Keratinocyte (primary cell): Measurements from ENCODE around the gene LIM2. TPM values are rescaled to one million over a fixed set of nuclear protein-coding genes. Genes with fewer than 3 reads are reported as not detected.
A peak's percentile ranks its signal among the peaks of the same experiment; 100 is the strongest.

ENCODE experiments used
- DNase-seq: peaks from one replicate; pipeline ENCODE4 v3.0.0-alpha.2; 2011; ENCODE audit warnings: low read depth, missing footprints, low spot score
- FAIRE-seq: peaks from 2 replicates; lab custom pipeline; 2011; peaks lifted over from hg19 to GRCh38; lab: Jason Lieb, UNC
- H2AFZ ChIP-seq: 2 replicates; pipeline ENCODE4 v1.6.0; 2012; ENCODE audit warnings: low read length, control low read depth, inconsistent platforms; ENCODE audit not compliant: control insufficient read depth
- H3K27ac ChIP-seq: 2 replicates; pipeline ENCODE4 v1.5.1; 2011; ENCODE audit warnings: low read length; ENCODE audit not compliant: control insufficient read depth, insufficient read depth
- H3K27me3 ChIP-seq: 3 replicates; pipeline ENCODE4 v1.6.0; 2011; ENCODE audit warnings: low read length; ENCODE audit not compliant: control insufficient read depth, insufficient read depth; ENCODE audit errors: extremely low read depth
- H3K36me3 ChIP-seq, 2 experiments: 2 replicates in 1 of 2; 3 replicates in 1 of 2; pipeline ENCODE4 v1.5.1; 2011; ENCODE audit warnings: low read length in 2 of 2, mild to moderate bottlenecking in 1 of 2; ENCODE audit not compliant: control insufficient read depth in 2 of 2, insufficient read depth in 2 of 2; ENCODE audit errors: extremely low read depth in 1 of 2
- H3K4me1 ChIP-seq: 3 replicates; pipeline ENCODE4 v1.5.1; 2011; ENCODE audit warnings: low read length; ENCODE audit not compliant: control insufficient read depth, insufficient read depth; ENCODE audit errors: extremely low read depth
- H3K4me2 ChIP-seq: 3 replicates; pipeline ENCODE4 v1.6.0; 2011; ENCODE audit warnings: low read depth, low read length; ENCODE audit not compliant: control insufficient read depth, insufficient read depth; ENCODE audit errors: extremely low read depth
- H3K4me3 ChIP-seq, 3 experiments: fragments of 200-600 bp in 1 of 3; sonication (generic) in 1 of 3; 2 replicates in 2 of 3; 3 replicates in 1 of 3; pipeline ENCODE4 v1.5.1; 2011 to 2016; ENCODE audit warnings: low read length in 3 of 3, mild to moderate bottlenecking in 3 of 3, control low read depth in 2 of 3, inconsistent platforms in 1 of 3, low read depth in 1 of 3, mixed read lengths in 1 of 3, mixed run types in 1 of 3, moderate library complexity in 1 of 3; ENCODE audit not compliant: control insufficient read depth in 2 of 3, insufficient read depth in 2 of 3; ENCODE audit errors: extremely low read depth in 1 of 3
- H3K79me2 ChIP-seq: 2 replicates; pipeline ENCODE4 v1.6.0; 2012; ENCODE audit warnings: low read length; ENCODE audit not compliant: control insufficient read depth, insufficient read depth
- H3K9ac ChIP-seq: 3 replicates; pipeline ENCODE4 v1.6.0; 2011; ENCODE audit warnings: low read length; ENCODE audit not compliant: control insufficient read depth, insufficient read depth; ENCODE audit errors: extremely low read depth
- H3K9me1 ChIP-seq: 3 replicates; pipeline ENCODE4 v1.6.0; 2011; ENCODE audit warnings: low read length; ENCODE audit not compliant: control insufficient read depth, insufficient read depth; ENCODE audit errors: extremely low read depth
- H3K9me3 ChIP-seq: 2 replicates; pipeline ENCODE4 v1.5.1; 2012; ENCODE audit warnings: low read depth, low read length; ENCODE audit not compliant: control insufficient read depth
- H4K20me1 ChIP-seq: 3 replicates; pipeline ENCODE4 v1.6.0; 2011; ENCODE audit warnings: low read length; ENCODE audit not compliant: control insufficient read depth, insufficient read depth; ENCODE audit errors: extremely low read depth
- EZH2 ChIP-seq: IDR thresholded peaks from one replicate; pipeline ENCODE4 v1.6.1; 2012; ENCODE audit warnings: inconsistent platforms, mild to moderate bottlenecking, low read length, moderate library complexity
- dilution Hi-C: fragments of 300-500 bp; cut with MboI; formaldehyde crosslinking; loops from one replicate; pipeline ENCODE4 v1.7.0; 2020; ENCODE audit warnings: low sequenced_read_pairs; ENCODE audit not compliant: extremely low pct_ligation_motif_present
- polyA plus RNA-seq, 5 experiments: library from polyadenylated mRNA; depleted of rRNA in 3 of 5; stranded (reverse) in 3 of 5; stranded (forward) in 1 of 5; unstranded in 1 of 5; fragments of >200 nt; gene quantifications; 1 replicate in 1 of 5; 2 replicates in 3 of 5; 3 replicates in 1 of 5; pipeline versions ENCODE4 v1.2.1 to v1.2.3, GENCODE V29; 2011 to 2012; ENCODE audit warnings: missing spikeins in 2 of 5, low read depth in 1 of 5, low replicate concordance in 1 of 5
- TF ChIP-seq, protein P1 (sequence below), 3 experiments: IDR thresholded peaks in 1 of 3; conservative IDR thresholded peaks in 1 of 3; optimal IDR thresholded peaks in 1 of 3; 2 replicates in 2 of 3; 3 replicates in 1 of 3; pipeline versions ENCODE3 to v1.5.1; 2011; ENCODE audit warnings: low read length in 3 of 3, mild to moderate bottlenecking in 3 of 3, moderate library complexity in 2 of 3, control low read depth in 1 of 3, inconsistent platforms in 1 of 3; ENCODE audit not compliant: insufficient read depth in 2 of 3; ENCODE audit errors: extremely low read depth in 1 of 3

The LIM2 gene
- polyA plus RNA-seq, 1 donor (not counting 4 experiments of a cell fraction or from before 2014, with no cell fraction given): not detected

DNA sequence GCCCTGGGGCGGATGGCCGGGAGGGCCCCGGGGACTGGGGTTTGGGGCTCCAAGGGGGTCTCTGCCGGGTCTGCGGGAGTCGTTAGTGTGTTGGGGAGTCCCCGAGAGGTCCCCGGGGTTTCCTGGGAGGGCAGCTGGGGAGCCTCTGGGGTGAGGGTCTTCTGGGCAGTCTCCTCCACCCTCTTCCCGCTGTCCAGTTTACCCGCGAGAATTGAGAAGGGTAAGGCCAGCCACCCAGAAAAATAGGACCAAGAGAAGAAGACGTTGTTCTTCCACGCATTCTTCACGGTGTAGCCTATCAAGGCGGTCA is 20.6 kb downstream of the LIM2 start:
- FAIRE-seq (no peak), DNase-seq (no peak)
- Histone ChIP-seq H4K20me1 (peaks cover 4% of the 10 kb centered on the region), H3K36me3 (no peaks in the 10 kb centered on the region), H3K9me1 (no peaks in the 10 kb centered on the region), H2AFZ (peak overlapping the region; percentile 89), H3K4me3 (peak overlapping the region; percentile 54 to 90 (median 88)), H3K27me3 (no peaks in the 10 kb centered on the region), H3K9ac (peak overlapping the region; percentile 85), H3K9me3 (no peaks in the 10 kb centered on the region), H3K4me2 (peak overlapping the region; percentile 98), H3K4me1 (peaks cover 21% of the 10 kb centered on the region), H3K27ac (peak overlapping the region; percentile 89), H3K79me2 (peaks cover 16% of the 10 kb centered on the region)
- TF ChIP-seq, protein P1, sequence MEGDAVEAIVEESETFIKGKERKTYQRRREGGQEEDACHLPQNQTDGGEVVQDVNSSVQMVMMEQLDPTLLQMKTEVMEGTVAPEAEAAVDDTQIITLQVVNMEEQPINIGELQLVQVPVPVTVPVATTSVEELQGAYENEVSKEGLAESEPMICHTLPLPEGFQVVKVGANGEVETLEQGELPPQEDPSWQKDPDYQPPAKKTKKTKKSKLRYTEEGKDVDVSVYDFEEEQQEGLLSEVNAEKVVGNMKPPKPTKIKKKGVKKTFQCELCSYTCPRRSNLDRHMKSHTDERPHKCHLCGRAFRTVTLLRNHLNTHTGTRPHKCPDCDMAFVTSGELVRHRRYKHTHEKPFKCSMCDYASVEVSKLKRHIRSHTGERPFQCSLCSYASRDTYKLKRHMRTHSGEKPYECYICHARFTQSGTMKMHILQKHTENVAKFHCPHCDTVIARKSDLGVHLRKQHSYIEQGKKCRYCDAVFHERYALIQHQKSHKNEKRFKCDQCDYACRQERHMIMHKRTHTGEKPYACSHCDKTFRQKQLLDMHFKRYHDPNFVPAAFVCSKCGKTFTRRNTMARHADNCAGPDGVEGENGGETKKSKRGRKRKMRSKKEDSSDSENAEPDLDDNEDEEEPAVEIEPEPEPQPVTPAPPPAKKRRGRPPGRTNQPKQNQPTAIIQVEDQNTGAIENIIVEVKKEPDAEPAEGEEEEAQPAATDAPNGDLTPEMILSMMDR (optimal IDR thresholded peaks at IDR 0.05 in 1 of 3, IDR thresholded peaks at IDR 0.05 in 1 of 3, conservative IDR thresholded peaks at IDR 0.05 in 1 of 3; ENCODE audit: extremely low read depth in 1 of 3, insufficient read depth in 2 of 3, low read length in 3 of 3): no peak
- dilution Hi-C loops: no loop called here

DNA sequence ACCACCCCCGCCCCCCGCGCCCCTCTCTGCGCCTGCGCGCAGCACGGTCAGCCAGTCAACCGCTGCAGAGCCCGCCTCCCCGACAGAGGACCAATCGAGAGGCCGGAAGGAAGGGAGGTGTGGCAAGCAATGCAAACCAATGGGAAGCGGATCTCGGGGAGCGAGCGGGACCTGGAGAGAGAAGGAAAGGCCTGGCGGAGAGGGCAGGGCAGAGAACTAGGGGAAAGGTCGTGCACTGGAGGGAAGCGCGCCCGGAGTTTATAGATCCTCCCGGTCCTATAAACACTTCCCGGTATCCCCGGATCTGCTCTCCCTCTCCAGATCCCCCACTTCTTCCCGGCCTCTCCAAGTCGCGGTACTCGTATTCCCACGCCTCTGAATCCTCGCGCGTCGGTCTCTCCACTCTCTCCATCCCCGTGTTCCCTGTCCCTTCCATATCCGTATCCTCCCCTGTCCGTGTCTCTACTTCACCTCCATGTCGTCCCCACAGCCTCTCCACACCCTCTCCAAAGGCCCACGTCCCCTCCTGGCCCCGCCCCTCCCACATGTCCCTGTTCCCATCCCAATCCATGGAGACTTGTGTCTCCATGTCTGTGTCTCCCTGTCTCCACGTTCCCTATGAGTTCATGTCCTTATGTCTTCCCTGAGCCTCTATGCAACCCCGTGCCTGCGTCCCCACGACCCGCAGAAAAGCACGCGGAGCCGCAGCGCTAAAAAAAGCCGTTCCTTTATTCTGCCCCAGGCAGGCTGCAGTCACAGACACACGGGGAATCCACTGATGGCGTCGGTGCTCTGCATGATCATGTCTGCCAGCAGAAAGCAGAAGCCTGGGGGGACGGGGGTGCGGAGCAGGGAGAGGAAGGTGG is 21.2 kb downstream of the LIM2 start:
- no peaks in the 10 kb centered on the region for H3K27me3 ChIP-seq
- H3K4me3 ChIP-seq: peak overlapping the region; percentile 54 to 90 (median 88)
- DNase-seq: peak; percentile 89
- H3K9me1 ChIP-seq: no peaks in the 10 kb centered on the region
- H3K4me1 ChIP-seq: peaks cover 21% of the 10 kb centered on the region
- H3K79me2 ChIP-seq: peaks cover 16% of the 10 kb centered on the region
- peak overlapping the region; percentile 89 for H3K27ac ChIP-seq
- TF ChIP-seq, protein P1 (optimal IDR thresholded peaks at IDR 0.05 in 1 of 3, IDR thresholded peaks at IDR 0.05 in 1 of 3, conservative IDR thresholded peaks at IDR 0.05 in 1 of 3; ENCODE audit: extremely low read depth in 1 of 3, insufficient read depth in 2 of 3, low read length in 3 of 3): no peak
- no peak for TF ChIP-seq EZH2
- peaks cover 4% of the 10 kb centered on the region for H4K20me1 ChIP-seq
- dilution Hi-C loops: no loop called here
- no peaks in the 10 kb centered on the region for H3K9me3 ChIP-seq
- peak overlapping the region; percentile 88 for H3K9ac ChIP-seq
- FAIRE-seq: no peak
- no peaks in the 10 kb centered on the region for H3K36me3 ChIP-seq
- H3K4me2 ChIP-seq: peak overlapping the region; percentile 98
- H2AFZ ChIP-seq: peak overlapping the region; percentile 89
